Measurements from ENCODE around the gene CTSH.

CTSH gene

DNA sequence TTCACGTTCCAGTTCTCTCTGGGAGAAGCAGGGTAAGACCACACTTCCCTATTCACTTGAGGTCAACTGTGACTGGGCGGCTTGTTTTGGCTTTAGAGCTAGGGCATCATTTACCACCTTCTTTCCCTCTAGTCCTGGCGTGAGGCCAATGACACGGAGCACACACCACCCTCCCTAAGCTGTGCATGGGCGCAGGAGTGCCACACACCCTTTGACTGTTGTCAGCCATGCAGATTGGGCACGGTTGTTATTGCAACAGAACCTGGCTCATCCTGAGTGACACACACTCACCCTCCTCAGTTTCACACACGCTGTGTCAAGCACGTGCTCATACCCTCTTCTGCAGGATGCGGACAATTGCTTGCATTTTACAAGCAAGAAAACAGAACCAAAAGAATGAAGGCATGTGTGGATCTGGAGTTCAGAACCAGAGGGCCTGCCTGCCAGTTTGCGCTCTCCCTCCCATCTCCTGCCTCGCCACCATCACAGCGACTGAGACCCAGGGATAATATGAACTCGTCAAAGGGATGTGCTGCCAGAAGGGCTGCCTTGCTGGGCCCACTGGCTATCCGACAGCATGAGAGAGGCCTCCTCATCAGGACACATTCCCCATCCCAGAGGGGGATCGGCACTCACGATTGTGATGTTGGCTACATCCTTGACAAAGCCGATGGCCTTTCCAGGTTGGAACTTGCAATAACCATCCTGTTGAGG is 17.6 kb downstream of the CTSH start:
- no peak overlapping the region for H3K4me3 ChIP-seq (ENCODE audit: low read length)
- peak; percentile 48 for DNase-seq (ENCODE audit: low read depth)
- TF ChIP-seq CTCF (IDR thresholded peaks at IDR 0.05; ENCODE audit: insufficient read depth, low read depth, low read length, missing control alignments), result no peak

GRCh38 chr15:78925956-78926743 is 18.7 kb downstream of the CTSH start:
- TF ChIP-seq CTCF (IDR thresholded peaks at IDR 0.05; ENCODE audit: insufficient read depth, low read depth, low read length, missing control alignments), result no peak

GRCh38 chr15:78925076-78925624 is 19.7 kb downstream of the CTSH start:
- DNase-seq (ENCODE audit: low read depth), result no peak
- TF ChIP-seq CTCF (IDR thresholded peaks at IDR 0.05; ENCODE audit: insufficient read depth, low read depth, low read length, missing control alignments), result no peak
- no peak overlapping the region for H3K4me3 ChIP-seq (ENCODE audit: low read length)

More at GRCh38 chr15:78925956-78926743, 18.7 kb downstream of the CTSH start:
- DNase-seq (ENCODE audit: low read depth), result no peak
- no peak overlapping the region for H3K4me3 ChIP-seq (ENCODE audit: low read length)

- TF ChIP-seq CTCF (IDR thresholded peaks at IDR 0.05; ENCODE audit: insufficient read depth, low read depth, low read length, missing control alignments), result no peak
- no peak for DNase-seq (ENCODE audit: low read depth)
- no peak overlapping the region for H3K4me3 ChIP-seq (ENCODE audit: low read length)
Observed at GRCh38 chr15:78923480-78924360, 21.1 kb downstream of the CTSH start.

DNA sequence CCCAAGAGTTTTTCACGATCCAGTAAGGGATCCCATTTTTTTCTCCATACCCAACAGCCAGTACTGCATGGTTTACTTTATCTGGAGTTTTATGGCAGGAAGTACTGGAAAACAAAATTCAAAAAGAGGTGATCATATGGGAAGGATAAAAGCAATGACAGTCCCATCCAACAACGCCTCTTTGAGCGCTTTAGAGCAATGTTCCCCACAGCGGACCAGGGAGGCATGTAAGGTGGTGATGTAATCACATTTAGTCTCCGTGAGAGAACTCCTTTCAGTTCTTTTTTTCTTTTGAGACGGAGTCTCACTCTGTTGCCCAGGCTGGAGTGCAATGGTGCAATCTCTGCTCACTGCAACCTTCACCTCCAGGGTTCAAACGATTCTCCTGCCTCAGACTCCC is 21.8 kb downstream of the CTSH start:
- TF ChIP-seq CTCF (IDR thresholded peaks at IDR 0.05; ENCODE audit: insufficient read depth, low read depth, low read length, missing control alignments), result no peak
- no peak for DNase-seq (ENCODE audit: low read depth)
- H3K4me3 ChIP-seq (ENCODE audit: low read length), result no peak overlapping the region

- no peak for DNase-seq (ENCODE audit: low read depth)
- no peak overlapping the region for H3K4me3 ChIP-seq (ENCODE audit: low read length)
- no peak for TF ChIP-seq CTCF (IDR thresholded peaks at IDR 0.05; ENCODE audit: insufficient read depth, low read depth, low read length, missing control alignments)
Observed at GRCh38 chr15:78922527-78922926, 22.3 kb downstream of the CTSH start.

Measured in epithelial cell of esophagus (primary cell).